ENCODE results near the gene ZNF324. TPM values are rescaled to one million over a fixed set of nuclear protein-coding genes. Genes with fewer than 3 reads are reported as not detected.
"Not testable (repeated sequence)": the region's sequence is repeated elsewhere in the genome, so short reads cannot be mapped to it uniquely, and the experiment has no call there.

The ZNF324 gene
- total RNA-seq, 2 donors from 2014 or later, result 19.8 to 31.7 TPM

GRCh38 chr19:58468216-58468839, 1.4 kb downstream of the ZNF324 start:
- Histone ChIP-seq H3K4me3 (peak overlapping the region; percentile 100), H3K36me3 (peaks cover 26% of the 10 kb centered on the region)
- no peak for ATAC-seq (ENCODE audit: insufficient number of reproducible peaks, low FRiP score, low read depth)

GRCh38 chr19:58469241-58470013, 2.5 kb downstream of the ZNF324 start:
- H3K4me3 ChIP-seq, result no peak overlapping the region
- ATAC-seq (ENCODE audit: insufficient number of reproducible peaks, low FRiP score, low read depth) (no peak), DNase-seq (ENCODE audit: low spot score) (no peak)
- H3K27me3 ChIP-seq (replicated peaks; ENCODE audit: insufficient read depth), result no peaks in the 10 kb centered on the region
- H3K9me3 ChIP-seq, result no peaks in the 10 kb centered on the region
- H3K4me1 ChIP-seq (ENCODE audit: control insufficient read depth in 1 of 2, low read depth in 2 of 2), result peaks cover 11 to 21% of the 10 kb centered on the region in 2 donors
- no peak overlapping the region for H3K27ac ChIP-seq
- TF ChIP-seq, protein P1, sequence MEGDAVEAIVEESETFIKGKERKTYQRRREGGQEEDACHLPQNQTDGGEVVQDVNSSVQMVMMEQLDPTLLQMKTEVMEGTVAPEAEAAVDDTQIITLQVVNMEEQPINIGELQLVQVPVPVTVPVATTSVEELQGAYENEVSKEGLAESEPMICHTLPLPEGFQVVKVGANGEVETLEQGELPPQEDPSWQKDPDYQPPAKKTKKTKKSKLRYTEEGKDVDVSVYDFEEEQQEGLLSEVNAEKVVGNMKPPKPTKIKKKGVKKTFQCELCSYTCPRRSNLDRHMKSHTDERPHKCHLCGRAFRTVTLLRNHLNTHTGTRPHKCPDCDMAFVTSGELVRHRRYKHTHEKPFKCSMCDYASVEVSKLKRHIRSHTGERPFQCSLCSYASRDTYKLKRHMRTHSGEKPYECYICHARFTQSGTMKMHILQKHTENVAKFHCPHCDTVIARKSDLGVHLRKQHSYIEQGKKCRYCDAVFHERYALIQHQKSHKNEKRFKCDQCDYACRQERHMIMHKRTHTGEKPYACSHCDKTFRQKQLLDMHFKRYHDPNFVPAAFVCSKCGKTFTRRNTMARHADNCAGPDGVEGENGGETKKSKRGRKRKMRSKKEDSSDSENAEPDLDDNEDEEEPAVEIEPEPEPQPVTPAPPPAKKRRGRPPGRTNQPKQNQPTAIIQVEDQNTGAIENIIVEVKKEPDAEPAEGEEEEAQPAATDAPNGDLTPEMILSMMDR (IDR thresholded peaks at IDR 0.05), result no peak
- H3K36me3 ChIP-seq, result peaks cover 26% of the 10 kb centered on the region

More at GRCh38 chr19:58468216-58468839, 1.4 kb downstream of the ZNF324 start:
- TF ChIP-seq, protein P1 (IDR thresholded peaks at IDR 0.05), result no peak
- H3K9me3 ChIP-seq, result no peaks in the 10 kb centered on the region
- peaks cover 11 to 21% of the 10 kb centered on the region in 2 donors for H3K4me1 ChIP-seq (ENCODE audit: control insufficient read depth in 1 of 2, low read depth in 2 of 2)
- no peaks in the 10 kb centered on the region for H3K27me3 ChIP-seq (replicated peaks; ENCODE audit: insufficient read depth)
- H3K27ac ChIP-seq, result no peak overlapping the region
- DNase-seq (ENCODE audit: low spot score), result no peak

GRCh38 chr19:58470837-58471543, 4.1 kb downstream of the ZNF324 start:
- not testable (repeated sequence) for H3K27ac ChIP-seq; H3K4me3 ChIP-seq; H3K9me3 ChIP-seq; DNase-seq (ENCODE audit: low spot score); H3K27me3 ChIP-seq (replicated peaks; ENCODE audit: insufficient read depth); ATAC-seq (ENCODE audit: insufficient number of reproducible peaks, low FRiP score, low read depth)
- peaks cover 26% of the 10 kb centered on the region for H3K36me3 ChIP-seq
- H3K4me1 ChIP-seq (ENCODE audit: control insufficient read depth in 1 of 2, low read depth in 2 of 2), result peaks cover 11 to 29% of the 10 kb centered on the region in 2 donors

- Histone ChIP-seq H3K9me3 (no peaks in the 10 kb centered on the region), H3K4me3 (no peak overlapping the region), H3K27ac (no peak overlapping the region), H3K36me3 (peaks cover 26% of the 10 kb centered on the region), H3K27me3 (replicated peaks; ENCODE audit: insufficient read depth) (no peaks in the 10 kb centered on the region), H3K4me1 (ENCODE audit: control insufficient read depth in 1 of 2, low read depth in 2 of 2) (peaks cover 9 to 27% of the 10 kb centered on the region in 2 donors)
- DNase-seq (ENCODE audit: low spot score) (no peak), ATAC-seq (ENCODE audit: insufficient number of reproducible peaks, low FRiP score, low read depth) (no peak)
- TF ChIP-seq, protein P1 (IDR thresholded peaks at IDR 0.05), result no peak
These were observed 4.9 kb downstream of the ZNF324 start for GRCh38 chr19:58471736-58472135.

DNA sequence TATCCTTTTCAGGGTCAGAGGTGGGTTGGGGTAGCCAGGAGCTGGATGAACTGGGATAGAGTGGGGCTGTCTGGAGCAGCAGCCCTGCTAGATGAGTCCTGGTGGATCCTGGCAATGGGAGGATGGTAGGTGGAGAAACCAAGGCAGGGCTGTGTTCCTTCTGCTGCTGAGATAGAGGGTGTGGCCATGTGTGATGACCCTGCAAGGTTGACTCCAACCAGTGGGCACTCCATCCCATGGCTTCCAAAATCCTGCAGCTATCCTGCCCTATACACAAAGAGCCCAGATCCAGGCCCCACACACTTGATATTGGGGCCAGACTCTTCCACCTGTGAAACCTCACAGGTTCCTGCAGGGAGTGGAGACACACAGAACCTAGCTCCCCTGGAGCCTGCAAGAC, 6.9 kb downstream of the ZNF324 start:
- TF ChIP-seq, protein P1 (IDR thresholded peaks at IDR 0.05), result no peak
- no peak overlapping the region for H3K27ac ChIP-seq
- peaks cover 2 to 22% of the 10 kb centered on the region in 2 donors for H3K4me1 ChIP-seq (ENCODE audit: control insufficient read depth in 1 of 2, low read depth in 2 of 2)
- ATAC-seq (ENCODE audit: insufficient number of reproducible peaks, low FRiP score, low read depth) (no peak), DNase-seq (ENCODE audit: low spot score) (no peak)
- H3K36me3 ChIP-seq, result peaks cover 26% of the 10 kb centered on the region
- H3K4me3 ChIP-seq, result no peak overlapping the region
- no peaks in the 10 kb centered on the region for H3K9me3 ChIP-seq
- no peaks in the 10 kb centered on the region for H3K27me3 ChIP-seq (replicated peaks; ENCODE audit: insufficient read depth)

Measured in thoracic aorta (tissue), 2 donors.